SK-N-SH treated with all-trans-retinoic acid at 6 μM for 48 hours (cell line): ENCODE data around the gene TMEM214.
A peak's percentile ranks its signal among the peaks of the same experiment; 100 is the strongest.

ENCODE experiments used
- ATAC-seq: fragments of 200-7000 bp; cut with Tn5 transposase; 3 replicates; pipeline ENCODE4 v1.9.1; 2020; ENCODE audit warnings: mild to moderate bottlenecking, moderate library complexity
- ARNTL ChIP-seq: fragments of 450-650 bp; formaldehyde crosslinking; IDR thresholded peaks from 2 replicates; pipeline ENCODE4 v1.5.0; 2020; ENCODE audit warnings: low read depth, mild to moderate bottlenecking, moderate library complexity, borderline replicate concordance
- BACH2 ChIP-seq: fragments of 250-450 bp; sonication (Bioruptor Pico); IDR thresholded peaks from 2 replicates; pipeline ENCODE4 v1.9.0; 2021; ENCODE audit warnings: mild to moderate bottlenecking, borderline replicate concordance
- CREB5 ChIP-seq: fragments of 250-450 bp; sonication (Bioruptor Pico); IDR thresholded peaks from 2 replicates; pipeline ENCODE4 v1.5.1; 2020; ENCODE audit warnings: low read depth, mild to moderate bottlenecking, moderate library complexity
- CSDC2 ChIP-seq: fragments of 250-450 bp; sonication (Bioruptor Pico); IDR thresholded peaks from 2 replicates; pipeline ENCODE4 v1.5.0; 2020; ENCODE audit warnings: mild to moderate bottlenecking, moderate library complexity
- CSRNP3 ChIP-seq: fragments of 250-450 bp; sonication (Bioruptor Pico); IDR thresholded peaks from 2 replicates; pipeline ENCODE4 v1.5.1; 2021; ENCODE audit warnings: mild to moderate bottlenecking, moderate library complexity
- ESRRG ChIP-seq: fragments of 250-450 bp; sonication (Bioruptor Pico); IDR thresholded peaks from 2 replicates; pipeline ENCODE4 v1.6.1; 2021; ENCODE audit warnings: mild to moderate bottlenecking
- GLIS3 ChIP-seq: fragments of 250-450 bp; sonication (Bioruptor Pico); IDR thresholded peaks from 2 replicates; pipeline ENCODE4 v1.5.0; 2020; ENCODE audit warnings: mild to moderate bottlenecking, moderate library complexity
- ISL1 ChIP-seq: fragments of 250-450 bp; sonication (Bioruptor Pico); IDR thresholded peaks from 2 replicates; pipeline ENCODE4 v2.1.2; 2022; ENCODE audit warnings: mild to moderate bottlenecking, moderate library complexity
- OSR1 ChIP-seq: fragments of 250-450 bp; sonication (Bioruptor Pico); IDR thresholded peaks from 2 replicates; pipeline ENCODE4 v1.8.0; 2022; ENCODE audit warnings: moderate library complexity, mild to moderate bottlenecking, inconsistent platforms
- RARB ChIP-seq: fragments of 250-450 bp; sonication (Bioruptor Pico); IDR thresholded peaks from 2 replicates; pipeline ENCODE4 v1.8.0; 2021; ENCODE audit warnings: mild to moderate bottlenecking, moderate library complexity
- SNAI2 ChIP-seq: fragments of 250-450 bp; sonication (Bioruptor Pico); IDR thresholded peaks from 2 replicates; pipeline ENCODE4 v1.5.0; 2020; ENCODE audit warnings: mild to moderate bottlenecking, moderate library complexity
- TCF4 ChIP-seq: fragments of 250-450 bp; sonication (Bioruptor Pico); IDR thresholded peaks from 2 replicates; pipeline ENCODE4 v1.8.0; 2021; ENCODE audit warnings: mild to moderate bottlenecking, moderate library complexity, borderline replicate concordance
- TOX ChIP-seq: fragments of 250-450 bp; sonication (Bioruptor Pico); IDR thresholded peaks from 2 replicates; pipeline ENCODE4 v1.8.0; 2021; ENCODE audit warnings: mild to moderate bottlenecking, moderate library complexity, borderline replicate concordance
- TSHZ2 ChIP-seq: fragments of 250-450 bp; sonication (Bioruptor Pico); IDR thresholded peaks from 2 replicates; pipeline ENCODE4 v1.5.0; 2020; ENCODE audit warnings: mild to moderate bottlenecking, moderate library complexity
- ZC3H10 ChIP-seq: fragments of 250-450 bp; sonication (Bioruptor Pico); IDR thresholded peaks from 2 replicates; pipeline ENCODE4 v1.5.1; 2021; ENCODE audit warnings: mild to moderate bottlenecking, moderate library complexity
- ZFP3 ChIP-seq: fragments of 250-450 bp; sonication (Bioruptor Pico); IDR thresholded peaks from 2 replicates; pipeline ENCODE4 v1.5.0; 2020; ENCODE audit warnings: mild to moderate bottlenecking, moderate library complexity
- ZFP30 ChIP-seq: fragments of 450-650 bp; formaldehyde crosslinking; IDR thresholded peaks from 2 replicates; pipeline ENCODE4 v1.5.0; 2022; ENCODE audit warnings: mild to moderate bottlenecking, moderate library complexity
- ZNF565 ChIP-seq: fragments of 450-650 bp; formaldehyde crosslinking; conservative IDR thresholded peaks from 2 replicates; pipeline ENCODE4 v1.5.0; 2020; ENCODE audit warnings: low read depth, mild to moderate bottlenecking, moderate library complexity
- ZNF70 ChIP-seq: fragments of 450-650 bp; formaldehyde crosslinking; IDR thresholded peaks from 2 replicates; pipeline ENCODE4 v1.5.0; 2020; ENCODE audit warnings: mild to moderate bottlenecking, moderate library complexity
- ZNF8 ChIP-seq: fragments of 450-650 bp; formaldehyde crosslinking; IDR thresholded peaks from 2 replicates; pipeline ENCODE4 v1.5.0; 2020; ENCODE audit warnings: mild to moderate bottlenecking, moderate library complexity
- TF ChIP-seq, protein P1 (sequence below): fragments of 250-450 bp; sonication (Bioruptor Pico); IDR thresholded peaks from 2 replicates; pipeline ENCODE4 v1.8.0; 2020; ENCODE audit warnings: mild to moderate bottlenecking, moderate library complexity, borderline replicate concordance
- TF ChIP-seq, protein P2 (sequence below): fragments of 250-450 bp; sonication (Bioruptor Pico); IDR thresholded peaks from 2 replicates; pipeline ENCODE4 v1.8.0; 2021; ENCODE audit warnings: low read depth, mild to moderate bottlenecking, moderate library complexity, borderline replicate concordance

TMEM214 gene

GRCh38 chr2:27000228-27000627 lies 32.5 kb upstream of the TMEM214 start:
- no peak for ATAC-seq
- TF ChIP-seq TCF4 (CRISPR knock-in tag), result no peak
- no peak for TF ChIP-seq ZNF565 (CRISPR knock-in tag)
- TF ChIP-seq ZNF70 (CRISPR knock-in tag), result no peak

- TF ChIP-seq ARNTL (CRISPR knock-in tag) (no peak), ESRRG (CRISPR knock-in tag) (no peak), TCF4 (CRISPR knock-in tag) (no peak), ZC3H10 (CRISPR knock-in tag) (no peak)
- ATAC-seq, result no peak
Observed at GRCh38 chr2:27000995-27001394, 31.8 kb upstream of the TMEM214 start.

GRCh38 chr2:27001950-27002349 lies 30.8 kb upstream of the TMEM214 start:
- no peak for ATAC-seq
- TF ChIP-seq BACH2 (no peak), ZFP3 (no peak)
- TF ChIP-seq, all 23 proteins: peak for 0

- ATAC-seq, result no peak
- TF ChIP-seq TCF4 (CRISPR knock-in tag) (no peak), CREB5 (CRISPR knock-in tag) (no peak), CSRNP3 (CRISPR knock-in tag) (no peak), ZNF70 (CRISPR knock-in tag) (no peak), TSHZ2 (no peak), ESRRG (CRISPR knock-in tag) (no peak), ISL1 (no peak), SNAI2 (CRISPR knock-in tag) (no peak), ZNF565 (CRISPR knock-in tag) (no peak), GLIS3 (no peak), BACH2 (no peak), ZC3H10 (CRISPR knock-in tag) (no peak), ZFP3 (no peak), RARB (CRISPR knock-in tag) (no peak), ZNF8 (no peak), OSR1 (no peak), ARNTL (CRISPR knock-in tag) (no peak)
- TF ChIP-seq, protein P1, sequence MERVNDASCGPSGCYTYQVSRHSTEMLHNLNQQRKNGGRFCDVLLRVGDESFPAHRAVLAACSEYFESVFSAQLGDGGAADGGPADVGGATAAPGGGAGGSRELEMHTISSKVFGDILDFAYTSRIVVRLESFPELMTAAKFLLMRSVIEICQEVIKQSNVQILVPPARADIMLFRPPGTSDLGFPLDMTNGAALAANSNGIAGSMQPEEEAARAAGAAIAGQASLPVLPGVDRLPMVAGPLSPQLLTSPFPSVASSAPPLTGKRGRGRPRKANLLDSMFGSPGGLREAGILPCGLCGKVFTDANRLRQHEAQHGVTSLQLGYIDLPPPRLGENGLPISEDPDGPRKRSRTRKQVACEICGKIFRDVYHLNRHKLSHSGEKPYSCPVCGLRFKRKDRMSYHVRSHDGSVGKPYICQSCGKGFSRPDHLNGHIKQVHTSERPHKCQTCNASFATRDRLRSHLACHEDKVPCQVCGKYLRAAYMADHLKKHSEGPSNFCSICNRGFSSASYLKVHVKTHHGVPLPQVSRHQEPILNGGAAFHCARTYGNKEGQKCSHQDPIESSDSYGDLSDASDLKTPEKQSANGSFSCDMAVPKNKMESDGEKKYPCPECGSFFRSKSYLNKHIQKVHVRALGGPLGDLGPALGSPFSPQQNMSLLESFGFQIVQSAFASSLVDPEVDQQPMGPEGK (CRISPR knock-in tag), result no peak
- TF ChIP-seq, all 23 proteins: peak for 0
Observed at GRCh38 chr2:27003007-27003406, 29.8 kb upstream of the TMEM214 start.

DNA sequence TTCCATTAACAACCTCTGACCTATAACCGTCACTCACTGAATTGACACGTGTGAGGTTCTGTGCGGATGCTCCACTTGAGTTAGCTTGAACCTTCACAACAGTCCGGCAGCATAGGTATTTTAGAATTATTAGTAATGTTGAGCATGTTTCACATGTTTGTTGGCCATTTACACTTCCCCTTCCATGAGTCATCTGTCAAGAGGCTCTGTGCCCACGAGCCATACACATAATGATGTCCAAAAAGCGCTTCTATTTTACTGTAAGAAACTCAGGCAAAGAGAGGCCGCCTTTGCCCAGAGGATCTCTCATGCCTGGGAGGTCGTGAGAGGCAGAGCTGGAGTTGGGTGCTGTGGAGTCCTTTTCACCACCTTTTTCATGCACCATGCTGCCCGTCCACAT lies 28.9 kb upstream of the TMEM214 start:
- peak; percentile 77 for ATAC-seq
- TF ChIP-seq CREB5 (CRISPR knock-in tag) (no peak), ZNF70 (CRISPR knock-in tag) (no peak), TOX (CRISPR knock-in tag) (no peak), TSHZ2 (no peak), CSDC2 (no peak), ZFP30 (CRISPR knock-in tag) (no peak), ZNF8 (no peak), SNAI2 (CRISPR knock-in tag) (no peak), GLIS3 (no peak), ESRRG (CRISPR knock-in tag) (no peak)
- TF ChIP-seq, protein P2, sequence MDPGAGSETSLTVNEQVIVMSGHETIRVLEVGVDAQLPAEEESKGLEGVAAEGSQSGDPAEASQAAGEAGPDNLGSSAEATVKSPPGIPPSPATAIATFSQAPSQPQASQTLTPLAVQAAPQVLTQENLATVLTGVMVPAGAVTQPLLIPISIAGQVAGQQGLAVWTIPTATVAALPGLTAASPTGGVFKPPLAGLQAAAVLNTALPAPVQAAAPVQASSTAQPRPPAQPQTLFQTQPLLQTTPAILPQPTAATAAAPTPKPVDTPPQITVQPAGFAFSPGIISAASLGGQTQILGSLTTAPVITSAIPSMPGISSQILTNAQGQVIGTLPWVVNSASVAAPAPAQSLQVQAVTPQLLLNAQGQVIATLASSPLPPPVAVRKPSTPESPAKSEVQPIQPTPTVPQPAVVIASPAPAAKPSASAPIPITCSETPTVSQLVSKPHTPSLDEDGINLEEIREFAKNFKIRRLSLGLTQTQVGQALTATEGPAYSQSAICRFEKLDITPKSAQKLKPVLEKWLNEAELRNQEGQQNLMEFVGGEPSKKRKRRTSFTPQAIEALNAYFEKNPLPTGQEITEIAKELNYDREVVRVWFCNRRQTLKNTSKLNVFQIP (CRISPR knock-in tag), result no peak
